ENCODE results near the gene C18orf32.

Gene C18orf32

DNA sequence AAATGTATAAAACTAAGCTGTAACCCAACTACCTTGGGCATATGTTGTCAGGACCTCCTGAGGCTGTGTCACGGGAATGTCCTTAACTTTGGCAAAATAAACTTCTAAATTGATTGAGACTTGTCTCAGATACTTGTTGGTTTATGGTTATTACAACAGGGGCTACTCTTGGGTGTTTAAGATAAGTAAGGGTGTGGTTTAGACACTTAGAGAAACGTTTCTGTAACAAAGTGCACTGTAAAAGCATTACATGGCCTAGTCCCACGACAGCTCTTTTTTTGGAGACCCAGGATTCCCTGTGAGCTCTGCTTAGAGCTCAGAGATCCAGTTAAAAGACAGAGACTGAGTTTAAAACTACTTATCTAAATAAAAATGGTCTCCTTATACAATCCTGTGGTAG lies 42.6 kb upstream of the C18orf32 start:
- no peaks in the 10 kb centered on the region for H3K9me2 ChIP-seq (replicated peaks; ENCODE audit: control insufficient read depth, low read length)
- no peaks in the 10 kb centered on the region for H3K36me3 ChIP-seq (ENCODE audit: control insufficient read depth, low read length)
- no peaks in the 10 kb centered on the region for H3K4me1 ChIP-seq (ENCODE audit: control insufficient read depth, low read length)
- no peaks in the 10 kb centered on the region for H4K20me1 ChIP-seq (ENCODE audit: control insufficient read depth, insufficient read depth, low read depth, low read length)
- no peaks in the 10 kb centered on the region for H3F3A ChIP-seq (ENCODE audit: control insufficient read depth, insufficient read depth)
- H3K79me2 ChIP-seq (ENCODE audit: control insufficient read depth, low read length) = no peaks in the 10 kb centered on the region
- no peak overlapping the region for H3K4me3 ChIP-seq (ENCODE audit: low read length)
- no peak overlapping the region for H3K27ac ChIP-seq (ENCODE audit: low read depth, low read length)
- TF ChIP-seq CTCF (IDR thresholded peaks at IDR 0.05; ENCODE audit: low read depth, low read length, poor library complexity, severe bottlenecking) = no peak
- no peak for TF ChIP-seq EZH2phosphoT487 (IDR thresholded peaks at IDR 0.05; ENCODE audit: borderline replicate concordance, low read length)
- no peaks in the 10 kb centered on the region for H3K9me3 ChIP-seq (ENCODE audit: control insufficient read depth, insufficient read depth, low read length)
- H3K27me3 ChIP-seq (ENCODE audit: control insufficient read depth, low read length) = peaks cover 9% of the 10 kb centered on the region; the same call in 1 of the 2 replicates
- H3K4me2 ChIP-seq (ENCODE audit: low read length) = no peak overlapping the region

GRCh38 chr18:49527631-49528327 lies 40.7 kb upstream of the C18orf32 start:
- H3F3A ChIP-seq (ENCODE audit: control insufficient read depth, insufficient read depth) = no peaks in the 10 kb centered on the region
- H3K79me2 ChIP-seq (ENCODE audit: control insufficient read depth, low read length) = no peaks in the 10 kb centered on the region
- H3K9me2 ChIP-seq (replicated peaks; ENCODE audit: control insufficient read depth, low read length) = no peaks in the 10 kb centered on the region
- no peaks in the 10 kb centered on the region for H3K9me3 ChIP-seq (ENCODE audit: control insufficient read depth, insufficient read depth, low read length)
- no peak overlapping the region for H3K4me3 ChIP-seq (ENCODE audit: low read length)
- TF ChIP-seq CTCF (IDR thresholded peaks at IDR 0.05; ENCODE audit: low read depth, low read length, poor library complexity, severe bottlenecking) (no peak), EZH2phosphoT487 (IDR thresholded peaks at IDR 0.05; ENCODE audit: borderline replicate concordance, low read length) (no peak)
- no peak overlapping the region for H3K27ac ChIP-seq (ENCODE audit: low read depth, low read length)
- no peaks in the 10 kb centered on the region for H3K36me3 ChIP-seq (ENCODE audit: control insufficient read depth, low read length)
- H3K4me2 ChIP-seq (ENCODE audit: low read length) = no peak overlapping the region
- no peaks in the 10 kb centered on the region for H3K4me1 ChIP-seq (ENCODE audit: control insufficient read depth, low read length)
- H3K27me3 ChIP-seq (ENCODE audit: control insufficient read depth, low read length) = peaks cover 9% of the 10 kb centered on the region; the same call in 1 of the 2 replicates
- no peaks in the 10 kb centered on the region for H4K20me1 ChIP-seq (ENCODE audit: control insufficient read depth, insufficient read depth, low read depth, low read length)

DNA sequence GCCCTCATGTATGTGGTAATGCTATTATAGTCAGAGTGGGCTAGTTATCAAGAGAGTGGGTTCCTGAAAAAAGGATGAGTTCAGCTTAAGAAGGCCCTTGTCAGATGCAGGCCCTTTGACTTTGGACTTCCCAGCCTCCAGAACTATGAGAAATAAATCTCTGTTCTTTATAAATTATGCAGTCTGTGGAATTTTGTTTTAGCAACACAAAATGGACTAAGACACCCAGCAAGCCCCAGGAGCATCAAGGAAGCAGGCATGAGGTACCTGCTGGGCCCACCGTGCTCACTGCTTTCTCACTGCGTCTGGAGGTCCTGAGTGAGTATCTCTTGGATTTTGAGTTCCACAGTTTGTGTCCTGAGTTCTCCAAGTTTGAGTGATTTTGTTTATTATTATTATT lies 38.9 kb upstream of the C18orf32 start:
- H3K9me3 ChIP-seq (ENCODE audit: control insufficient read depth, insufficient read depth, low read length) = no peaks in the 10 kb centered on the region
- no peaks in the 10 kb centered on the region for H3F3A ChIP-seq (ENCODE audit: control insufficient read depth, insufficient read depth)
- no peaks in the 10 kb centered on the region for H3K36me3 ChIP-seq (ENCODE audit: control insufficient read depth, low read length)
- TF ChIP-seq EZH2phosphoT487 (IDR thresholded peaks at IDR 0.05; ENCODE audit: borderline replicate concordance, low read length) (no peak), CTCF (IDR thresholded peaks at IDR 0.05; ENCODE audit: low read depth, low read length, poor library complexity, severe bottlenecking) (no peak)
- H3K27me3 ChIP-seq (ENCODE audit: control insufficient read depth, low read length) = peaks cover 9% of the 10 kb centered on the region; the same call in 1 of the 2 replicates
- no peaks in the 10 kb centered on the region for H3K4me1 ChIP-seq (ENCODE audit: control insufficient read depth, low read length)
- H3K79me2 ChIP-seq (ENCODE audit: control insufficient read depth, low read length) = no peaks in the 10 kb centered on the region
- H3K4me2 ChIP-seq (ENCODE audit: low read length) = no peak overlapping the region
- no peaks in the 10 kb centered on the region for H4K20me1 ChIP-seq (ENCODE audit: control insufficient read depth, insufficient read depth, low read depth, low read length)
- H3K4me3 ChIP-seq (ENCODE audit: low read length) = no peak overlapping the region
- H3K9me2 ChIP-seq (replicated peaks; ENCODE audit: control insufficient read depth, low read length) = no peaks in the 10 kb centered on the region
- H3K27ac ChIP-seq (ENCODE audit: low read depth, low read length) = no peak overlapping the region

All from DOHH2 (cell line).